Effector CD8-positive, alpha-beta T cell (primary cell): ENCODE data around the gene SULT1A2.
"Not testable (repeated sequence)": the region's sequence is repeated elsewhere in the genome, so short reads cannot be mapped to it uniquely, and the experiment has no call there.

Source experiments
- DNase-seq: peaks from one replicate; lab custom pipeline; 2025; lab: John Stamatoyannopoulos, UW
- total RNA-seq, 4 experiments: gene quantifications; one replicate each; lab custom pipeline; 2026; lab: John Stamatoyannopoulos, UW

Gene SULT1A2
- 0 to 0.27 (median 0) reads per million in 4 experiments for total RNA-seq

DNA sequence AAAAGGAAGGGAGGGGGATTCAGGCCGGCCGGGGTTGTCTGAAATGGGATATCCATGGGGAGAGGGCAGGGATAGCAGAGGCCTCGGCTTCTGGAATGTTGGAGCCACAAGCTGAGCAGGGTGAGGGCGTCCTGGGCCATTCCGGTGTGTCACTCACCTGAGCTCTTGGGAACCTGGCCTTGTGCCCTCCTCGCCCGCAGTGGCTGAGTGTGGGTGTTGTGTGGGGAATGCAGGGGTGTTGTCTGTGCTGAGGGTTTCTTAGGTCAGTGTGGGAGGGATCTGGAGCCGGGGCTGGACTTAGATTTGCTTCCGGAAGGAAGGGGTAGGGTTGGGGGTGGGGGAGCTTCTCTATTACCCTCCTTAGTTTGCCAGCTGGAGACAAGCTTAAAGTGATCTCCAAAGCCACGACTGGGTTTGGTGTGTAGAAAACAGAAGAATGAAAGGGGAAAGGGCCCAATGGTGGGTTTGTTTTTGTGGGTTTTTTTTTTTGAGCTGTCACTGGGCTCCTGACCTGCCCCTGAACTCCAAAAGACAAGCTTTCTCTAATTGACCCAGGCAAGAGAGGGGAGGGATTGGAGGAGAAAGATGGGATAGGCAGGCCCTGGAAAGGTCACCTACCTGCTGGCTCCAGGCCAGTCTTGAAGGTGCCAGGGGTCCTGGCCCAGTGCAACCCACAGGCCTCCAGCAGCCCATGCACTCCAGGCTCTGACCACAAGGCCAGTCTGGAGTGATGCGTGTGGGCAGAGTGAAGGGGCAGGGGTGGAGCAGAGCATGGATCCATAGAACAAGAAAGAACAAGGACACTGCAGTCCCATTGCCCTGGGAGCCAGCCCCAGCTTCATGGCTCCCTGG is at the start of gene SULT1A2:
Gene SULT1A2 (minus strand): TSS at position 211 of the 852 bp plus-strand sequence. CDS start 1,120 bp downstream, outside the sequence.
- DNase-seq: no peak

DNA sequence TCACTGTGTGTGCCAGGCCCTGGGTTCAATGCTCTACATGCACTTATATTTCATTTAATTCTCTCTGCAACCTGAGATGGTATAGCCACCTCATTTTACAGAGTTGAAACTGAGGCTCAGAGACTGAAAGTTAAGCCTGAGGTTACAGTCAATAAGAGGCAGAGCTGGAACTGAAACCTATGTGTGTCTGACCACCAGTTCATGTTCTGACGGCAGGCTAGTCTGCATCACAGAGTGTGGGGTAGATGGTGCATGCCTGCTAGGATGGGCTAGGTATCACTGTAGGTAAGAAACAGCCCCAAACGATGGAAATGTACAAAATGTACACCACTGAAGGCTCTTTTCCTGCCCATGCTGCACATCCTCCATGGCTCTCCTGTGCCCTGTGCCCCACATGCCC is 43.1 kb upstream of the SULT1A2 start:
- DNase-seq: not testable (repeated sequence)

DNA sequence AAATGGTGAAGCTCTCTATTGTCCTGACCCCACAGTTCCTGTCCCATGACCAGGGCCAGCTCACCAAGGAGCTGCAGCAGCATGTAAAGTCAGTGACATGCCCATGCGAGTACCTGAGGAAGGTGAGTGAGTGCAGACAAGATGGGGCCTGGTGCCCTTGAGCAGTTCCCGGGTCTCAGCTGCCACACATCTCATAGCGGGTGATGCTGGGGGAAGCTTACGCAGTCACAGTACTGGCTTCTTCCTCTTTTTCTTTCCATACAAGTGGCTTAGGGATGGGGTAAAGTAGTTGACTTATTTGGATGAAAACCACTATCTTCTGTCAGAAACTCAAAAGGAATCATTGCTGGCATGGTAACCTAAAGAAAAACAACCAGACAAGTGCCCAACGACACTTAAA is 41.5 kb upstream of the SULT1A2 start:
- DNase-seq: not testable (repeated sequence)

DNA sequence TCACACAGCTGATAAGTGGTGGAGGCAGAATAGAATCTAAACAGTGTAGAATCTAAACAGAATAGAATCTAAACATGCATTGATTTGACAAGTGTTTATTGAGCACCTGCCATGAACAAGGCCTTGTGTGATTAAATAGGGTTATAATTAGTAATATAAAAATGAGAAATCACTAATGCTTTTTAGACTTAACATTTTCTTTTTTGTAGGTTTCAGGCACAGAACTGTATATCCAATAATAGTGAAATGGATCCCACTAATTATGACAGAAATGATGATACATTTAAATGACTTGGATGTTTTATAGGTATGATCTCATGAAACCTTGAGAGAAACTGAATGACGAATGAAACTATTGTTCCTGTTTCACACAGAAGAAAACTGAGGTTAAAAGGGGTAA is 40.9 kb upstream of the SULT1A2 start, which contains the start of gene NPIPB8:
Gene NPIPB8 (plus strand): TSS at position 301 of the 400 bp plus-strand sequence. CDS start 296 bp downstream, outside the sequence.
- not testable (repeated sequence) for DNase-seq

DNA sequence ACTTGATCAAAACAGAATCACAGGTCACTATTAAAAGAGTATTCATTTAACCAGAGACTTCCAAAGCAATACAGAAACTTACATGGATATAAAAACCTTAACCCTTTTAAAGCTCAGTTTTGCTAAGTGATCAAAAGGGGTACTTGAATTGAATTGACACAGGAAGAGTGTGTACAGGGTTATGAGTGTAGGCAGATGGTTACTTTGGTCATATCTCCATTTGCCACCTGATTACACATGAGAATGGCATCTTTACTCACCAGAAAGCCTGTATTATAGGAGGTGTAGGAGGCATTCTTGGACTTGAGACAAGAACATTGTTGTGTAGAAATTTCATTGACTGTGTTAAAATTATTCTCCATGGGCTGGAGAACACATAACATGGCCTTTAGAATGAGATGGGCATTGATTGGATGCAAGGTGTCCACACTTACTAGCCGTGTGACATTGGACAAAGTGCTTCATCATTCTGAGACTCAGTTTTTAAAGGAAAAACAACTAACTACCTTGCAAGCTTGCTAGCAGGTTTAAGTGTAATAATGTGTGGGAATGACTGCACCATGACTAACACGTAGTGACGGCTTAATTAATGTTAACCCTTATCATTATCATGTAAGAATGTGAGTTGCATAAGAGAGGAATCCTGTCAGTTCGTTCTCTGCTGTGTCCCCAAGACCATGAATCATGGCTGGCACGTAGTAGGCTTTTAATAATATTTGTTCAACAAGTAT is 39.4 kb upstream of the SULT1A2 start:
- DNase-seq: not testable (repeated sequence)

DNA sequence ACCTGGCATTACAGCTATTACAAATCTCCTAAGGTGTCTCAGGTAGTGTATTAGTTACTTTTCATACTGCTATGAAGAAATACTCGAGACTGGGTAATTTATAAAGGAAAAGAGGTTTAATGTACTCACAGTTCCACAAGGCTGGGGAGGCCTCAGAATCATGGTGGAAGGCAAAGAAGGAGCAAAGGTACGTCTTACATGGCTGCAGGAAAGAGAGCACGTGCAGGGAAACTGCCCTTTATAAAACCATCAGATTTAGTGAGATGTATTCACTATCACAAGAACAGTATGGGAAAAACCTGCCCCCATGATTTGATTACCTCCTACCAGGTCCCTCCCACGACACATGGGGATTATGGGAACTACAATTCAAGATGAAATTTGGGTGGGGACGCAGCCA is 34.1 kb upstream of the SULT1A2 start:
- not testable (repeated sequence) for DNase-seq

DNA sequence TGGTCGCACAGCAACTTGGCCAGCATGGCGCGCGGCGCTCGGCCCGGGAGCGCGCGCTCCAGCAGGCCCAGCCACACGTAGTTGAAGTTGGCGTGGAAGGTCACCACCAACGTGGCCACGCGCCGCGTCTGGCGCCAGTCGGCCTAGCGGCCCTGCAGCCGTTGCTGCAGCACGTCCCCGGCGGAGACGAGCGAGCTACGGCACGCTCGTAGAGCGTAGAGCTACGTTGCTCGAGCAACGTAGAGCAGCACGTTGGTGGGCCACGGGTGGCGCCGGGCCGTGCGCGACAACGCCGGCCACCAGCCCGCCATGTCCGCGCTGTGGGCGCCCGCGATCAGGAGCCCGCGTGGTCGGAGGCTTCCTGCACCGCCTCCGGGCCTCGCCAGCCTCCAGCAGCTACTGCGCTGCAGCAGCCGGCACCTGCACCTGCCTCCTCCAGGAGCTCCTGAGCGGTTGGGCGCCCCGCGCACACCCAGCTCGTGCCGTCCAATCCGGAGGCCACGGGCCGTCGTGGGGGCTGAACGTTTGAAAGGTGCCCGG is 26.4 kb upstream of the SULT1A2 start:
- DNase-seq: peak; percentile 56

DNA sequence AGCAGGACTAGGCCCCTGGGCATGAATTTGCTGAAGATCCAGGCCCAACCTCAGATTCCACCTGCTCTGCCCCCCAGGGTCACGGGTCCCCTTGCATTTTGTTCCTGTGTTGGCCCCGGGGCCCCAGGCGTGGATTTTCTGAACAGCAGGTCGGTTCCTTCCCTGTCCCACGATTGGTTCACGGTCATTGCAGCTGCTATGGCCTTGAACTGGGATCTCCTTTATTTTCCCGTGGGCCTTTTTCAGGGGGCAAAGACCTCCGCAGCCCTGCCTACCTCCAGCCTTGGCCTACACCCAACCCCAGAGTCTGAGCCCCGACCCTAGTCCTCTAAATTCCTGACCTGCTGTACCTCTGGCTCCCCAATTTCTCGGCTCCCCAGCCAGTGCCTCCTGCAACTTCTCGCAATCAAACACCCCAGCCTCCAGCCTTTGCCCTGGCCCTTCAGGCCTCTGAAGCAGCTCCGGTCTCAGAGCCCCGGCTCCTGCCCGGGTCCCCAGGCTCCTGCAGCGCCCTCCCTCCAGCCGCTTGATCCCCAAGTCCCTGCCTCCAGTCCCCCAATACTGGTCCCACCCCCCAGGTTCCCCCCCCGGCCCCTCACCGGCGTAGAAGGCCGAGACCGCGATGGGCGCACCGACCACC is 25.8 kb upstream of the SULT1A2 start:
- not testable (repeated sequence) for DNase-seq

DNA sequence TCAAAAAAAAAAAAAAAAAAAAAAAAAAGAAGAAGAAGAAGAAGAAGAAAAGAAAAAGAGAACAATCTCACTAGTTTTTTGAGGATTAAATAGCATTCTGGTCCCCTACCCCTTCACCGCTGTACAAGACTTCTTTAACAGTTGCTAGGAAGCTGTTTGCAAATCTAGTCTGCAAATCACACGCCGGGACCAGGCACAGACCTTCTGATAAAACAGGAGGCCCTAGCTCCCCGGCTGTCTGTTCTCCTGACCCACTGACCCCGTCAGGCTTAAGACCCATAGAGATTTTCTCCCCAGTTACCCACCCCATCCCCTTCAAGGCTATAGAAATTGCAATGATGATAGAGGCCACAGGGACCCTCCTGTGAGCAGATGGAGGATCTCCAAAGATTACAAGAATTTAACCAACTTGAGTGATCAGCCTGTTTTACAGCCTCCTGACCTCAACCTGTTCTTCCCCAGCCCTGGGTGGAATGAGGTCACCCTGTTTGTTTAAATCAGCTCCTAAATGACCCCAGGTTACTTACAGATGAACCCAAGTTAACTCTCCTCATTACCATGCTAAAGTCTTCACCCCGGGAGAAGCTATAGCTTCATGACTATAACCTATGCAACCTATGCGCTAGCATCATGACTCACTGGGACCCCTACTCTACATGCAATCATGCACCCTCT is 24.8 kb upstream of the SULT1A2 start:
- no peak for DNase-seq

DNA sequence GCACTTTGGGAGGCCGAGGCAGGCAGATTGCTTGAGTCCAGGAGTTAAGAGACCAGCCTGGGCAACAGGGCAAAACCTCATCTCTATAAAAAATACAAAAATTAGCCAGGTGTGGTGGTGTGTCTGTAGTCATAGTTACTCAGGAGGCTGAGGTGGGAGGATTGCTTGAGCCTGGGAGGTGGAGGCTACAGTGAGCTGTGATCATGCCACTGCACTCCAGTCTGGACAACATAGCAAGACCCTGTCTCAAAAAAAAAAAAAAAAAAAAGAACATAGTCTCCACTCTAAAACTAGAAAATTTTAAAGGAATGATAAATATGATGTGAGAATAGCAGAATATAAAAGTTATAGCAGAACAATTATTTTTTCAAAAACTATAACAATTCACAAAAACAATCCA is 23.5 kb upstream of the SULT1A2 start:
- DNase-seq: not testable (repeated sequence)

DNA sequence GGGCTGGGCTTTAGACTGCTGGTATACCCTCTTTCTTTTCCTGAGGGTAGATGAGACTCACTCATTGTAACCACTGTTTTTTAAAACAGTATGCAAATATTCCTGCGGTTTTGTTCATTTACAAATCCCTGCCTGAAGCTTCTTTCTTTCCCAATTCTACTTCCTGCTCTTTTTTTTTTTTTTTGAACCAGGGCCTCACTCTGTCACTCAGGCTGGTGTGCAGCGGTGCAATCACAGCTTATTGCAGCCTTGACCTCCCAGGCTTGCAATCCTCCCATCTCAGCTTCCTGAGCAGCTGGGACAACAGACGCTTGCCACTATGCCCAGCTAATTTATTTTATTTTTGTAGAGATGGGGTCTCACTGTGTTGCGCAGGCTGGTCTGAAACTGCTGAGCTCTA is 21.0 kb upstream of the SULT1A2 start:
- DNase-seq: no peak

DNA sequence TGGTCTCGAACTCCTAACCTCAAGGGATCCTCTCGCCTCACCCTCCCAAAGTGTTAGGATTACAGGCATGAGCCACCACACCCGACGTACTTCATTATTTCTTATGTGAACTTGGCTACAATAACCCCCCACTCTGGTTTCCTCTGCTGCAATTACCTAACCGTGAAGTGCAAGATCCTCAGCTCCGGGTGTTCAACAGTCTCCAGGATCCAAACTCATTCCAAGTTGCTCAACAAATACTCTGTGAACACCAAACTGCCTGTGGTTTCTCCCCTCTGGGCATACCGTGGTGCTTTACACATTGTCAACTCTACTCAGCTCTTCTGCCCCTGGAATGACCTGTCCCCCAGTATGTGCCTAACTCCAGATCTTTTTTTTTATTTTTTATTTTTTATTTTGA is 19.8 kb upstream of the SULT1A2 start:
- DNase-seq: no peak

DNA sequence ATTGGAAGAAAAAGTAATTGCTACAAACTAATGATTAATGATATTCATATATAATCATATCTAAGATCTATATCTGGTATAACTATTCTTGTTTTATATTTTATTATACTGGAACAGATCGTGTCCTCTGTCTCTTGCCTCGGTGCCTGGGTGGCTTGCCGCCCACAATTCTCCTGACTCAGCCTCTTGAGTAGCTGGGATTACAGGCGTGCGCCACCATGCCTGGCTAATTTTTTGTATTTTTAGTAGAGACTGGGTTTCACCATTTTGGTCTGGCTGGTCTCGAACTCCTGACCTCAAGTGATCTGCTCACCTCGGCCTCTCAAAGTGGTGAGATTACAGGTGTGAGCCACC is 19.4 kb upstream of the SULT1A2 start:
- DNase-seq: not testable (repeated sequence)

DNA sequence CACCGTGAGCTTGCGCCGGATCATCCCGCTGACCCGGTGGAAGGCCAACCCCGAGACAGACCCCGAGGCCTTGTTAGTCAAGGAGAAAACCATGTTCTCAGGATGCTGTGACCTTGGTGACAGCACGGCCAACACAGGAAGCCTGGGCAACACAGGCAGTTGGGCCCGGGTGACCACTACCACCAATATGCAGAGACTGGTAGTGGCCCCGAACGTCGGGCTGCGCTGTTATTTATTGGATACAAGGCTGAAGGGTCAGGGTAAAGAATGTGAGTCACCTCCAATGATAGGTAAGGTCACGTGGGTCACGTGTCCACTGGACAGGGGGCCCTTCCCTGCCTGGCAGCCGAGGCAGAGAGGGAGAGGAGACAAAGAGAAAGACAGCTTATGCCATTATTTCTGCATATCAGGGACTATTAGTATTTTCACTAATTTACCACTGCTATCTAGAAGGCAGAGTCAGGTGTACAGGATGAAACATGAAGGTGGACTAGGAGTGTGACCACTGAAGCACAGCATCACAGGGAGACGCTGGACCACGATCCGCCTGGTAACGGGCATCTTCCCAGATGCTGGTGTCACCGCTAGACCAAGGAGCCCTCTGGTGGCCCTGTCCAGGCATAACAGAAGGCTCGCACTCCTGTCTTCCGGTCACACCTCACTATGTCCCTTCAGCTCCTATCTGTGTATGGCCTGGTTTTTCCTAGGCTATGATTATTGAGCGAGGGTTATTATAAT is 18.8 kb upstream of the SULT1A2 start:
- DNase-seq: not testable (repeated sequence)

DNA sequence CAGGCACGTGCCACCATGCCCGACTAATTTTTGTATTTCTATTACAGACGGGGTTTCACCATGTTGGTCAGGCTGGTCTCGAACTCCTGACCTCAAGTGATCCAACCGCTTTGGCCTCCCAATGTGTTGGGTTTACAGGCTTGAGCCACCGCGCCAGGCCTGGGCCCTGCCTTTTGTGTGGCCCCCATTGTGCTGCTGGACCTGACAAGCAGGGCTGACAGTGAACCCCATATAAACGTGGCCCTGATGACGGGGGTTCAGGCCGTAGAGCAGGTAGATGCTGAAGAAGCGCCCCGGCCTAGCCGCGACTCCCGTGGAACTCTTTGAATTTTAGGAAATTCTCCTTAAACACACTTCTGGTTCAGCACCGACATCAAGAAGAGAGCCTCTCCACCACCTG is 17.7 kb upstream of the SULT1A2 start:
- DNase-seq: not testable (repeated sequence)

DNA sequence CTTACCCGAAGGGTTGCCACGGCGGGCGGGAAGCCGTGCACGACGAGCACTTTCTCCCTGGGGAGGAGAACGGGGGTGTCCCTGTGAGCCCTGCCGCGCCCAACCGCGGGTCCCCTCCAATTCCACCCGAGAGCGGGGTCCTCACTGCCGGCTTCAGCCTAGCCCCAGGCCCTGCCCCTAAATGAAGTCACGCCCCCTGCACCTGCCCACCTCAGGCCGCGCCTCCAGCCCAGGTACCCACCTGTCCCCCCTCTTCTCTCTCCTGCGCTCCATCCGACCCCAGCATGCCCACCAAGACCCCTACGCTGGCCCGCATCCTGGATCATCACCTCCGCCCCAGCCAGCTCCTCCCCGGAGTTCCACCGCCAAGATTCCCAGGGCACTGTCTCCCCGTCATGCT is 17.1 kb upstream of the SULT1A2 start:
- not testable (repeated sequence) for DNase-seq

DNA sequence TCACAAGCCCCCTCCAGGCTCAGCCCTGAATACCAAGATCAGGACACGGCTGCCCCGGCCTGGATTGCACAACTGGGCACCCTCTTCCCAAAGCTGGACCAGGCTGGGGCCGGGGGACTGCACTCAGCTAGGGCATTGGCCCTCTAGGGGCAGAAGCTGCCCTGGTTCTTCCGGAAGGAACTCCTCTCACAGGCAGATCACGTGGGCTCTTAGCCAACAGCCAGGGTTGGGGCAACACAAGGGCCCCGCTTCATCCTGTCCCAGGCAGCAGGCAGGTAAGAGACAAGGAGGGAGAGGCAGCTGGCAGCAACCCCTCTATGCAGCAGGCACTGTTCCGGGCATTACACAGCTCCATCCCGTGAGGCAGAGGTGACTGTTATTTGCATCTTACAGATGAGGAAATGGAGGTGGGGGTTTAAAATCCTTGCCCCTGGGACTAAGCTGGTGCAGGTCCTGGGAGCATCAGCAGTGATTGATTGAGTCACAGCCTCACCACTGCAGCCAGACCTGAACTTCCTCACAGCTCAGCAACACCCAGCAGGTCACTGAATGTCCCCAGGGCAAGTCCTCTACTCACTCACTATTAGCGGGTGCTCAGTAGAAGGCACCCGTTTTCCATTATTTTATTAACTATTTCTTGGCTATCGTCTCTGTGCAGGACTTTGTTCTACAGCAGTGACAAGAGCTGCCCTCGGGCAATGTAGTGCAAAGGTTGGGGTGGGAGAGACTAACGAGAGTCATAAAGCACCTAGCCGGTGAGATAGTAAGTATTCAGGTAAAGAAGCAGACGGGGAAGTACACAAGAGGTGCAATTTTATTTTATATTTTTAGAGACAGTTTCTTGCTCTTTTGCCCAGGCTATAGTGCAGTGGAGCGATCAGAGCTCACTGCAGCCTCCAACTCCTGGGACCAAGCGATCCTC is 15.8 kb upstream of the SULT1A2 start:
- not testable (repeated sequence) for DNase-seq

DNA sequence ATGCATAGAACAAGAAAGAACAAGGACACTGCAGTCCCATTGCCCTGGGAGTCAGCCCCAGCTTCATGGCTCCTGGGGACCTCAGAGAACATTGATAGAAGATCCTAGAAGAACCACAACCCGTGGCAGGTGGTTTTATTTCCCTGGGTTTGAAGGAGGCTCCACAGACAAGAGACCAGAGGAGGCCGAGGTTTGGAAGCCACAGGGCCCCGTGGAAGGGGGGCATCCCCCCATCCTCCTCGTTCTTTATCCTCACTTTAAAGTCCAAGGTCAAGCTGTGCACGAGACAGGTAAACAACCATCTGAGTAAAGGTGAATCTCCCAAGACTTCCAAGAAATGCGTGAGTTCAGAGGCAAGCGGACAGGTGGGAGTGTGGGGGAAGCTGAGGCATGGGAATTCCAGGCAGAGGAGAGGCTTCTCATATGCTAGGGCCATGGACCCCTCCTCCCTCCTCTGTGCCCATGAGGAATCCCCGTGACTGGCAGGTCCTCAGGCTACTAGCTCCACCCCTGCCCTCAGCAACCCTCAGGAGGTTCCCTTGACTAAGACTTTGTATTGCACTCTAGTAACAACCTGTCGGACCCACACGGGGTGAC is 13.8 kb upstream of the SULT1A2 start:
- no peak for DNase-seq
